NCI-H82 treated with DMSO at 0.1 percent for 48 hours (cell line): Measurements from ENCODE around the gene GLUL.
"Not testable (repeated sequence)": the region's sequence is repeated elsewhere in the genome, so short reads cannot be mapped to it uniquely, and the experiment has no call there.

Experiments used
- DNase-seq: peaks from one replicate; lab custom pipeline; 2025; ENCODE audit not compliant: unreplicated experiment; lab: John Stamatoyannopoulos, UW

Gene GLUL

GRCh38 chr1:182395906-182396305, 4.3 kb upstream of the GLUL start:
- DNase-seq, result no peak

- no peak for DNase-seq
These were observed 2.6 kb upstream of the GLUL start for GRCh38 chr1:182394055-182394775.

- DNase-seq, result no peak
These were observed 749 bp upstream of the GLUL start for GRCh38 chr1:182392050-182393028.

- DNase-seq, result no peak
These were observed 595 bp downstream of the GLUL start for GRCh38 chr1:182391028-182391361.

- no peak for DNase-seq
These were observed 2.0 kb downstream of the GLUL start for GRCh38 chr1:182389619-182390047.

GRCh38 chr1:182388392-182389134, 3.0 kb downstream of the GLUL start:
- no peak for DNase-seq

GRCh38 chr1:182387566-182387965, 4.0 kb downstream of the GLUL start:
- DNase-seq, result no peak

- DNase-seq, result no peak
These were observed 4.6 kb downstream of the GLUL start for GRCh38 chr1:182386980-182387379.

GRCh38 chr1:182385885-182386853, 5.4 kb downstream of the GLUL start:
- DNase-seq, result no peak

GRCh38 chr1:182384387-182384960, 7.1 kb downstream of the GLUL start:
- no peak for DNase-seq

- DNase-seq, result no peak
These were observed 7.7 kb downstream of the GLUL start for GRCh38 chr1:182383934-182384333.

GRCh38 chr1:182383037-182383661, 8.4 kb downstream of the GLUL start:
- DNase-seq, result no peak

- DNase-seq, result no peak
These were observed 9.4 kb downstream of the GLUL start for GRCh38 chr1:182381962-182382819.

- no peak for DNase-seq
These were observed 11.4 kb downstream of the GLUL start for GRCh38 chr1:182380199-182380598.

- not testable (repeated sequence) for DNase-seq
These were observed 11.8 kb downstream of the GLUL start for GRCh38 chr1:182379781-182380180.

- DNase-seq, result no peak
These were observed 14.5 kb downstream of the GLUL start for GRCh38 chr1:182376936-182377574.

- DNase-seq, result no peak
These were observed 17.3 kb downstream of the GLUL start for GRCh38 chr1:182374101-182374834.
